DMS79 treated with DMSO at 0.1 percent for 48 hours (cell line): ENCODE data around the gene PLOD2.
A peak's percentile ranks its signal among the peaks of the same experiment; 100 is the strongest.

Experiments
- DNase-seq: peaks from one replicate; lab custom pipeline; 2025; lab: John Stamatoyannopoulos, UW

PLOD2 gene

GRCh38 chr3:146160964-146161662 is at the start of gene PLOD2:
Gene PLOD2, minus strand, starts transcription at chr3:146161184. Its CDS starts 195 bp downstream, at chr3:146160989.
- peak; percentile 26 for DNase-seq

GRCh38 chr3:146209371-146209770 is 48.4 kb upstream of the PLOD2 start:
- no peak for DNase-seq

- no peak for DNase-seq
Measured at GRCh38 chr3:146203776-146204175, 42.8 kb upstream of the PLOD2 start.

GRCh38 chr3:146200461-146201220 is 39.7 kb upstream of the PLOD2 start:
- no peak for DNase-seq

- no peak for DNase-seq
Measured at GRCh38 chr3:146199762-146200161, 38.8 kb upstream of the PLOD2 start.

GRCh38 chr3:146196789-146197188 is 35.8 kb upstream of the PLOD2 start:
- DNase-seq: no peak

- no peak for DNase-seq
Measured at GRCh38 chr3:146195605-146196004, 34.6 kb upstream of the PLOD2 start.

- DNase-seq: no peak
Measured at GRCh38 chr3:146195030-146195429, 34.0 kb upstream of the PLOD2 start.

GRCh38 chr3:146191051-146191450 is 30.1 kb upstream of the PLOD2 start:
- no peak for DNase-seq

GRCh38 chr3:146189519-146190173 is 28.7 kb upstream of the PLOD2 start:
- peak; percentile 13 for DNase-seq

- peak; percentile 8 for DNase-seq
Measured at GRCh38 chr3:146187334-146187950, 26.5 kb upstream of the PLOD2 start.

- DNase-seq: peak; percentile 5
Measured at GRCh38 chr3:146184241-146185015, 23.4 kb upstream of the PLOD2 start.

GRCh38 chr3:146181216-146181615 is 20.2 kb upstream of the PLOD2 start:
- no peak for DNase-seq

- no peak for DNase-seq
Measured at GRCh38 chr3:146180376-146180775, 19.4 kb upstream of the PLOD2 start.

- DNase-seq: no peak
Measured at GRCh38 chr3:146178006-146178689, 17.2 kb upstream of the PLOD2 start.

- DNase-seq: no peak
Measured at GRCh38 chr3:146177519-146177918, 16.5 kb upstream of the PLOD2 start.

GRCh38 chr3:146177072-146177471 is 16.1 kb upstream of the PLOD2 start:
- no peak for DNase-seq

GRCh38 chr3:146172586-146172985 is 11.6 kb upstream of the PLOD2 start:
- no peak for DNase-seq

- no peak for DNase-seq
Measured at GRCh38 chr3:146170591-146170990, 9.6 kb upstream of the PLOD2 start.

- DNase-seq: no peak
Measured at GRCh38 chr3:146169891-146170290, 8.9 kb upstream of the PLOD2 start.

GRCh38 chr3:146166826-146167225 is 5.8 kb upstream of the PLOD2 start:
- no peak for DNase-seq
